HUES6 (cell line): ENCODE results near the gene CALML5.

Source experiments
- H3K27ac ChIP-seq: 2 replicates; pipeline ENCODE4 v1.7.0; 2013; ENCODE audit warnings: low read depth, mild to moderate bottlenecking, low read length, inconsistent platforms
- H3K27me3 ChIP-seq: 2 replicates; pipeline ENCODE4 v1.6.1; 2013; ENCODE audit warnings: low read length; ENCODE audit not compliant: control insufficient read depth, insufficient read depth
- H3K36me3 ChIP-seq: 2 replicates; pipeline ENCODE4 v1.6.1; 2013; ENCODE audit warnings: low read length; ENCODE audit not compliant: control insufficient read depth, insufficient read depth
- H3K4me1 ChIP-seq: 2 replicates; pipeline ENCODE4 v1.6.1; 2013; ENCODE audit warnings: low read length; ENCODE audit not compliant: control insufficient read depth, insufficient read depth
- H3K4me3 ChIP-seq: 2 replicates; pipeline ENCODE4 v1.5.1; 2013; ENCODE audit warnings: low read depth, low read length
- H3K9ac ChIP-seq: one replicate; pipeline ENCODE4 v1.6.1; 2013; ENCODE audit warnings: mild to moderate bottlenecking, low read length
- H3K9me3 ChIP-seq: 2 replicates; pipeline ENCODE4 v1.6.1; 2013; ENCODE audit warnings: low read depth, low read length; ENCODE audit not compliant: control insufficient read depth, insufficient read depth

Gene CALML5

GRCh38 chr10:5499493-5500140 is at the start of gene CALML5:
Gene CALML5 (minus strand): TSS chr10:5499570. CDS start chr10:5499438, 132 bp downstream.
- Histone ChIP-seq H3K27ac (no peak within 1 kb of the TSS), H3K36me3 (no peaks in the 10 kb centered on the region), H3K9ac (no peak within 1 kb of the TSS), H3K9me3 (no peaks in the 10 kb centered on the region), H3K4me3 (no peak within 1 kb of the TSS), H3K27me3 (peaks cover 7% of the 10 kb centered on the region; the same call in 1 of the 2 replicates), H3K4me1 (peaks cover 5% of the 10 kb centered on the region; the same call in 1 of the 2 replicates)

GRCh38 chr10:5547931-5548660 is 48.7 kb upstream of the CALML5 start:
- Histone ChIP-seq H3K9me3 (peaks cover 8% of the 10 kb centered on the region; the same call in 1 of the 2 replicates), H3K4me1 (peaks cover 10% of the 10 kb centered on the region; the same call in 1 of the 2 replicates), H3K27me3 (no peaks in the 10 kb centered on the region), H3K36me3 (no peaks in the 10 kb centered on the region), H3K4me3 (no peak overlapping the region), H3K9ac (no peak overlapping the region), H3K27ac (no peak overlapping the region)

- H3K4me1 ChIP-seq, result peaks cover 10% of the 10 kb centered on the region; the same call in 1 of the 2 replicates
- no peak overlapping the region for H3K9ac ChIP-seq
- H3K27me3 ChIP-seq, result no peaks in the 10 kb centered on the region
- H3K27ac ChIP-seq, result no peak overlapping the region
- H3K9me3 ChIP-seq, result peaks cover 11% of the 10 kb centered on the region
- H3K36me3 ChIP-seq, result no peaks in the 10 kb centered on the region
- H3K4me3 ChIP-seq, result no peak overlapping the region
Observed at GRCh38 chr10:5547681-5547930, 48.2 kb upstream of the CALML5 start.

GRCh38 chr10:5546891-5547680 is 47.7 kb upstream of the CALML5 start:
- no peak overlapping the region for H3K4me3 ChIP-seq
- no peaks in the 10 kb centered on the region for H3K36me3 ChIP-seq
- peaks cover 12% of the 10 kb centered on the region for H3K9me3 ChIP-seq
- H3K4me1 ChIP-seq, result peaks cover 10% of the 10 kb centered on the region; the same call in 1 of the 2 replicates
- no peaks in the 10 kb centered on the region for H3K27me3 ChIP-seq
- no peak overlapping the region for H3K27ac ChIP-seq
- no peak overlapping the region for H3K9ac ChIP-seq

- no peaks in the 10 kb centered on the region for H3K27me3 ChIP-seq
- peaks cover 10% of the 10 kb centered on the region; the same call in 1 of the 2 replicates for H3K4me1 ChIP-seq
- no peaks in the 10 kb centered on the region for H3K36me3 ChIP-seq
- no peak overlapping the region for H3K27ac ChIP-seq
- no peak overlapping the region for H3K4me3 ChIP-seq
- H3K9me3 ChIP-seq, result peaks cover 18% of the 10 kb centered on the region
- no peak overlapping the region for H3K9ac ChIP-seq
Observed at GRCh38 chr10:5545778-5546710, 46.7 kb upstream of the CALML5 start.

- Histone ChIP-seq H3K9ac (no peak overlapping the region), H3K4me1 (peaks cover 10% of the 10 kb centered on the region; the same call in 1 of the 2 replicates), H3K36me3 (no peaks in the 10 kb centered on the region), H3K9me3 (peaks cover 23% of the 10 kb centered on the region), H3K27me3 (no peaks in the 10 kb centered on the region), H3K27ac (no peak overlapping the region), H3K4me3 (no peak overlapping the region)
Observed at GRCh38 chr10:5545426-5545777, 46.0 kb upstream of the CALML5 start.

- H3K27me3 ChIP-seq, result no peaks in the 10 kb centered on the region
- H3K9me3 ChIP-seq, result peaks cover 26% of the 10 kb centered on the region
- H3K9ac ChIP-seq, result no peak overlapping the region
- H3K27ac ChIP-seq, result no peak overlapping the region
- H3K4me1 ChIP-seq, result peaks cover 10% of the 10 kb centered on the region; the same call in 1 of the 2 replicates
- no peak overlapping the region for H3K4me3 ChIP-seq
- H3K36me3 ChIP-seq, result no peaks in the 10 kb centered on the region
Observed at GRCh38 chr10:5545011-5545410, 45.6 kb upstream of the CALML5 start.

- Histone ChIP-seq H3K36me3 (no peaks in the 10 kb centered on the region), H3K4me3 (no peak overlapping the region), H3K27me3 (no peaks in the 10 kb centered on the region), H3K27ac (no peak overlapping the region), H3K4me1 (peaks cover 10% of the 10 kb centered on the region; the same call in 1 of the 2 replicates), H3K9me3 (peaks cover 26% of the 10 kb centered on the region), H3K9ac (no peak overlapping the region)
Observed at GRCh38 chr10:5544216-5544805, 44.9 kb upstream of the CALML5 start.

- no peak overlapping the region for H3K9ac ChIP-seq
- H3K36me3 ChIP-seq, result no peaks in the 10 kb centered on the region
- H3K9me3 ChIP-seq, result peaks cover 26% of the 10 kb centered on the region
- H3K27me3 ChIP-seq, result no peaks in the 10 kb centered on the region
- no peak overlapping the region for H3K27ac ChIP-seq
- no peak overlapping the region for H3K4me3 ChIP-seq
- H3K4me1 ChIP-seq, result peaks cover 12% of the 10 kb centered on the region; the same call in 1 of the 2 replicates
Observed at GRCh38 chr10:5543623-5544022, 44.3 kb upstream of the CALML5 start.

- H3K4me1 ChIP-seq, result peaks cover 8% of the 10 kb centered on the region; the same call in 1 of the 2 replicates
- no peaks in the 10 kb centered on the region for H3K27me3 ChIP-seq
- H3K36me3 ChIP-seq, result no peaks in the 10 kb centered on the region
- H3K9me3 ChIP-seq, result peaks cover 26% of the 10 kb centered on the region
- no peak overlapping the region for H3K4me3 ChIP-seq
- no peak overlapping the region for H3K27ac ChIP-seq
- no peak overlapping the region for H3K9ac ChIP-seq
Observed at GRCh38 chr10:5542100-5542499, 42.7 kb upstream of the CALML5 start.
